Endothelial cell of umbilical vein (primary cell): ENCODE data around the gene LRRC8A.

Source experiments
- GATA2 ChIP-seq: IDR thresholded peaks from 2 replicates; pipeline ENCODE4 v1.7.0; 2011; ENCODE audit warnings: low read depth, mild to moderate bottlenecking, moderate library complexity, mixed read lengths, low read length; ENCODE audit not compliant: insufficient read length, insufficient read depth
- JUN ChIP-seq: IDR thresholded peaks from 2 replicates; pipeline ENCODE4 v1.6.1; 2011; ENCODE audit warnings: borderline replicate concordance, low read depth; ENCODE audit not compliant: insufficient read length, insufficient read depth
- POLR2AphosphoS5 ChIP-seq: IDR thresholded peaks from 2 replicates; pipeline ENCODE4 v1.6.1; 2012; ENCODE audit warnings: low read depth, mild to moderate bottlenecking, control low read depth, low read length, moderate library complexity; ENCODE audit not compliant: insufficient read depth
- TF ChIP-seq, protein P1 (sequence below), 2 donors: IDR thresholded peaks; 1 replicate in 1 of 2; 2 replicates in 1 of 2; pipeline ENCODE4 v1.5.1; 2011; ENCODE audit warnings: low read length in 2 of 2, mild to moderate bottlenecking in 2 of 2, moderate library complexity in 2 of 2, control low read depth in 1 of 2, inconsistent platforms in 1 of 2, low read depth in 1 of 2; ENCODE audit not compliant: insufficient read depth in 1 of 2; ENCODE audit errors: extremely low read depth in 1 of 2

DNA sequence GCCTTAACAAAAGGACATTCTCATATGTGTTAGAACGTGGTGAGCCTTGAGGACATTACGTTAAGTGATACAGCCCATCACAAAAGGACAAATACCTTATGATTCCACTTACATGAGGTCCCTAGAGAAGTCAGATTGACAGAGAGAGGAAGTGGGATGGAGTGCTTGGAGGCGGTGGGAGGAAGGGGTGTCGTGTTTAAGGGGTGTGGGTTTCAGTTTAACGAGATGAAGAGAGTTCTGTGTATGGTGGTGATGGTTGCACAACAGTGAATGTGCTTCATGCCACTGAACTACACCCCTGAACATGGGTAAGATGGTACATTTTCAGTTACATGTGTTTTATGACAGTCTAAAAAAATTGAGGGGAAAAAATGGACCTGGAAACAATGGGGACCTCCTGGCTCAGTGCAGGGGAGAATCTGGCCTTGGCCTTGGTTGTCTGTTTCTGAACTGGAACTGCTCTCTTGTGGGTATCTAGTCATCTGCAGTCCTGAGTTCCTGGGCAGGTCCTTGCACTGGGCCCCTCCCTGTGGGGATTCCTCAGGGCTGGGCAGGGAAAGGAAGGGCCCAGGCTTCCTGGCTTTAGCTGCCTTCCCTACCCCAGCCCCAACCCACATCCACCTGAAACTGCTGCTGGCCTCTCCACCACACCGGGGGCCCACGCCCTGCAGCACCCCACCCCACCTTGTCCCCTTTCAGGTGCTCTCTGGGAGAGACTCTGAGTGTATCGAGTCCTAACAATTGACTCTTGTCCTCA lies 17.8 kb downstream of the LRRC8A start:
- TF ChIP-seq JUN (no peak), POLR2AphosphoS5 (no peak), GATA2 (no peak)
- TF ChIP-seq, protein P1, sequence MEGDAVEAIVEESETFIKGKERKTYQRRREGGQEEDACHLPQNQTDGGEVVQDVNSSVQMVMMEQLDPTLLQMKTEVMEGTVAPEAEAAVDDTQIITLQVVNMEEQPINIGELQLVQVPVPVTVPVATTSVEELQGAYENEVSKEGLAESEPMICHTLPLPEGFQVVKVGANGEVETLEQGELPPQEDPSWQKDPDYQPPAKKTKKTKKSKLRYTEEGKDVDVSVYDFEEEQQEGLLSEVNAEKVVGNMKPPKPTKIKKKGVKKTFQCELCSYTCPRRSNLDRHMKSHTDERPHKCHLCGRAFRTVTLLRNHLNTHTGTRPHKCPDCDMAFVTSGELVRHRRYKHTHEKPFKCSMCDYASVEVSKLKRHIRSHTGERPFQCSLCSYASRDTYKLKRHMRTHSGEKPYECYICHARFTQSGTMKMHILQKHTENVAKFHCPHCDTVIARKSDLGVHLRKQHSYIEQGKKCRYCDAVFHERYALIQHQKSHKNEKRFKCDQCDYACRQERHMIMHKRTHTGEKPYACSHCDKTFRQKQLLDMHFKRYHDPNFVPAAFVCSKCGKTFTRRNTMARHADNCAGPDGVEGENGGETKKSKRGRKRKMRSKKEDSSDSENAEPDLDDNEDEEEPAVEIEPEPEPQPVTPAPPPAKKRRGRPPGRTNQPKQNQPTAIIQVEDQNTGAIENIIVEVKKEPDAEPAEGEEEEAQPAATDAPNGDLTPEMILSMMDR (IDR thresholded peaks at IDR 0.05; ENCODE audit: extremely low read depth in 1 of 2, insufficient read depth in 1 of 2, low read depth in 1 of 2, low read length in 2 of 2), result no peak
